ENCODE data around the gene GJA4.

The GJA4 gene

DNA sequence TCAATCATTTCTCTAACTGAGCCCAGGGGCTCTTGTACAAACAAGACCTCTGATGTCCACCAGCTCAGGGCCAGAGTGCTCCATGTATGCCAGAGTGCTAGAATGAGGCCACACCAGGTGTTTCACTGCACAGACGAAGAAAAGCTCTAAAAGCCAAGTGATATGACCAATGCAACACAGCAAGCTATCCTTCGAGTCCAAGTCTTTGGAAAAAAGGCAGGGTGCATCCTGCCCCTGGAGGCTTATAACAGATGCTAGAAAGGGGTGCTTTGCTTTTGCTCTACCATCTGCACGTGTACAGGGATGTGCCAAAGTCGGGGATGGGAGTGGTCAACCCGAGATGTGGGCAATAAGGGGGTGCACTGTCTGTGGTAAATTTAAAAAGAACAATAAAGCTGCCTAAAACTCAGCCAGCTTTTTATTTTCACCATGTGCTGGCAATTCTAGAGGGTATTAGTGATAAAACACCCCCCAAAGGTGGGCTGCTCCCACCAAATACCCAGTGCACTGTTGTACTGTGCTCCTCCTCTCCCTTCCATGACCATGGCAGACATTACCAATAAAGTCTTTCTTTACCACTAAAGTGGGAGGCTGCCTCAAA is 34.6 kb downstream of the GJA4 start:
- TF ChIP-seq, protein P1, sequence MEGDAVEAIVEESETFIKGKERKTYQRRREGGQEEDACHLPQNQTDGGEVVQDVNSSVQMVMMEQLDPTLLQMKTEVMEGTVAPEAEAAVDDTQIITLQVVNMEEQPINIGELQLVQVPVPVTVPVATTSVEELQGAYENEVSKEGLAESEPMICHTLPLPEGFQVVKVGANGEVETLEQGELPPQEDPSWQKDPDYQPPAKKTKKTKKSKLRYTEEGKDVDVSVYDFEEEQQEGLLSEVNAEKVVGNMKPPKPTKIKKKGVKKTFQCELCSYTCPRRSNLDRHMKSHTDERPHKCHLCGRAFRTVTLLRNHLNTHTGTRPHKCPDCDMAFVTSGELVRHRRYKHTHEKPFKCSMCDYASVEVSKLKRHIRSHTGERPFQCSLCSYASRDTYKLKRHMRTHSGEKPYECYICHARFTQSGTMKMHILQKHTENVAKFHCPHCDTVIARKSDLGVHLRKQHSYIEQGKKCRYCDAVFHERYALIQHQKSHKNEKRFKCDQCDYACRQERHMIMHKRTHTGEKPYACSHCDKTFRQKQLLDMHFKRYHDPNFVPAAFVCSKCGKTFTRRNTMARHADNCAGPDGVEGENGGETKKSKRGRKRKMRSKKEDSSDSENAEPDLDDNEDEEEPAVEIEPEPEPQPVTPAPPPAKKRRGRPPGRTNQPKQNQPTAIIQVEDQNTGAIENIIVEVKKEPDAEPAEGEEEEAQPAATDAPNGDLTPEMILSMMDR (IDR thresholded peaks at IDR 0.05), result no peak
- TF ChIP-seq ZFX (IDR thresholded peaks at IDR 0.05; ENCODE audit: borderline replicate concordance), result no peak
- no peak overlapping the region for H3K27ac ChIP-seq

DNA sequence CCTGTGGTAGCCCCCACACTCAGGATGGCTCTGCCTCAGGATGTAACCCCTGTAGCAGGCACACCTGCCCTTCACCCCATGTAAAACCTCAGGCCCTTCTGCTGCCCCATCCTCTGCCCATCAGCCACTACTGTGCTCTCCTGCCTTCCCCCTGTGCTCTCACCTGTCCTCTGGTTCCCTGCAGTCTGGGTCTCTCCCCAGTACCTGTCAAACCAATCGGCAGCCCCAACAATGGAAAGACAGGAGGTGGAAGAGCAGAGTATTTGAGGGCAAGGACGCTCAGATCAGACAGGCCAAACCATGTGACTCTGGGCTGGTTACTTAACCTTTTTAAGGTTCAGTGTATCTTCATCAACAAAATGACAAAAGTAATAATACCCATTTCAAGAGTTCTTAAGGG is 35.8 kb downstream of the GJA4 start:
- no peak overlapping the region for H3K27ac ChIP-seq
- TF ChIP-seq, protein P1 (IDR thresholded peaks at IDR 0.05), result no peak
- TF ChIP-seq ZFX (IDR thresholded peaks at IDR 0.05; ENCODE audit: borderline replicate concordance), result no peak

DNA sequence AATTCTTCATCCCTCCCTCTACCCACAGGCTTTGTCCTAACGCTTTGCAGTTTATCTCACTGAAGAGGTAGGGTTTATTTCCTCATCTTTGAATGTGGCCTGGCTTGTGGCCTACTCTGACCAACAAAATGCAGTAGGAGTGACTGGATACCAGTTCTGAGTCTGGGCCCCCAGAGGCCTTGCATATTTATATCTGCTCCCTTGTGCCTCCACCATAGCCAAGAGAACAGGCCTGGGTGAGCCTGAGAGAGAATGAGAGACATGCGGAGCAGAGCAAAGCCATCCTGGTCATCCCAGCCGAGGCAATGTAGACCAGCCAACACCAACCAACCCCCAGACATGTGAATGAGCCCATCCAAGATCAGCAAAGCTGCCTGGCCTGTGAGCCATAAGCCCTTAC is 36.5 kb downstream of the GJA4 start:
- TF ChIP-seq ZFX (IDR thresholded peaks at IDR 0.05; ENCODE audit: borderline replicate concordance), result no peak
- TF ChIP-seq, protein P1 (IDR thresholded peaks at IDR 0.05), result no peak
- H3K27ac ChIP-seq, result no peak overlapping the region

DNA sequence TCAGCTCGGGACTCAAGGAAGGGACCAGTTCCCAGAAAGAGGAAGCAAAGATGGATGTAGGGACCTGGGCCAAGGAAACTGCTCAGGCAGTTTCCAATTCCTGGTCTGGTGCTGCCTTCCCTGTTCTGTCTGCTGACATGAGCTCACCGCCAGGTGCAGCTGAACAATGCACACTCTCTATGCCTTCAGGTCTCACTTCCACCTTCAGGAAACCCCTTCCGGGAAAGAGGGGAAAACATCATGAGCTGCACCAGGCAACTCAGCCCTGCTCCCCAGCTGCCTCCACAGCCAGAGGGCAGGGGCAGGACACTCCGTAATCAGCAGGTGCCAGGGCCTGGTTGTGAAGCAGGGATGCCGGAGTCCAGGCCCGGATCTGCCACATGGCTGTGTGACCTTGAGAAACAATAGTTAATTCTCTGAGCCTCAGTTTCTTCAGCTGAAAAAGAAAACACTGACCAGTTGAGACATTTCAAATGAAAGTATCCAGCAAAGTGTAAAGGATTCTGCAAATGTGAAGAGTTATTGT is 39.0 kb downstream of the GJA4 start:
- TF ChIP-seq ZFX (IDR thresholded peaks at IDR 0.05; ENCODE audit: borderline replicate concordance), result no peak
- TF ChIP-seq, protein P1 (IDR thresholded peaks at IDR 0.05), result no peak
- no peak overlapping the region for H3K27ac ChIP-seq

DNA sequence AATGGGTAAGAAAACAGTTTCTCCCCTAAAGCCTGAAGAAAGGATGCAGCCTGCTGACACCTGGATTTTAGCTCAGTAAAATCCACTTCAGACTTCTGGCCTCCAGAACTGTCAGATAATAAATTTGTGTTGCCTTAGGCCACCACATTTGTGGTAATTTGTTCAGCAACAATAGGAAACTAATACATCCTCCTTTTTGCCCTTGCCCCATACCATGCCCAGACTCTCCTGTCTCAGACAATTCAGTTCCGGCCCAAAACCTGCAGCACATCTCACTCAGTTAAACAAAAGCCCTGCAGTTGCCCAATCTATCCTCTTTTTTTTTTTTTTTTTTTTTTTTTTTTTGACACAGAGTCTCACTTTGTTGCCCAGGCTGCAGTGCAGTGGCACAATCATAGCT is 40.9 kb downstream of the GJA4 start:
- TF ChIP-seq ZFX (IDR thresholded peaks at IDR 0.05; ENCODE audit: borderline replicate concordance), result no peak
- TF ChIP-seq, protein P1 (IDR thresholded peaks at IDR 0.05), result no peak
- no peak overlapping the region for H3K27ac ChIP-seq

DNA sequence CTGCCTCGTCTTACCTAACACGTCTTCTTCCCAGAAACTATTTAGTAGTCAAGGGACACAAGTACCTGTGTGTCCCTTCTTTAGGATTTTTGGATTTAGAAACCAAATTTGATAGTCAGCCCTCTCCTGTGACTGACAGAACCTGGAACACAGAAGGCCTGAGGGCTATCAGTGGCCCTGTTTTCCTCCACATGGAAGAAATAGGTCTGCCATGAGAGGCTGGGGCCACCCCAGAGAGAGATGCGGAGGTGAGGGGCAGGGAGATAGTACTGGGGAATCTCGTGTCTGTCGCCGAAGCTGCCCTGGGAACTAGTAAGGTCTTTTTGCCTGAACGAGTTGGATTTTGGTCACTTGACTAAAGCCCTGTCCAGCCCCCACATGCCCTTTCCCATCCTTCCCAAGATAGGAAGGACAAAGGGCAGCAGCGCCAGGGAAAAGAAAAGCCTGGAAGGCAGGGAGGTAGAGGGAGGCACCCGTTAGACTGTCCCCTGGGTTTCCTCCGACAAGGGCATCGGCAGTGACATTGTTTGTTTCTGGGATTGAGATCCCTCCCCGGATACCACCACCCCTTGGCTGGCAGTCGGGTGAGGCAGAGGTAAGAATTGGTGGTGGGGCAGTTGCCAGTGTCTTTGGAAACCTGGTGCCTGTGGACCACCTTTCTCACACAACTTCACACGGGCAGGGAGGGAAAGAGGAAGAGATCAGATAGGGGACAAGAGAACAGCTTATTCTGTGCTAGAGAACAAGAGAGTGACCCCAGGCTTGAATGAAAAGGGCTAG is 46.9 kb downstream of the GJA4 start:
- TF ChIP-seq, protein P1 (IDR thresholded peaks at IDR 0.05), result no peak
- no peak for TF ChIP-seq ZFX (IDR thresholded peaks at IDR 0.05; ENCODE audit: borderline replicate concordance)
- no peak overlapping the region for H3K27ac ChIP-seq

DNA sequence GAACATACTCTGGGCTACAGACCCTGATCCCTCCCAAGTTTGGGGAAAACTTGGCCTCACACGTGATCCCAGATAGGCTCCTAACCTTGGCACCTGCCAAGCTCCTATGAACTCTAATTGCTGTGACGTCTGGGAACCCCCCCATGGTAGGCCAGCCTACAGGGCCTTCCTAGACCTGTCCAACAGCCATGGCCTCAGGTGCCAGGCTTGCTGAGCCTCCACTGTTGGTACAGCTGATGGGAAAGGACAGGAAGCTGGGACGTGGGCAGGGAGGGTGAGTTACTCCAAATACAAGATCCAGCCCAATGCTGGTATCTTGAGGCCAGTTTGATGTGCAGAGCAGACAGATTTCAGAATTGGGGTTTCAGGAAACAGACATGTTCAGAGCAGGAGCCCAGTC is 47.6 kb downstream of the GJA4 start:
- TF ChIP-seq, protein P1 (IDR thresholded peaks at IDR 0.05), result no peak
- no peak for TF ChIP-seq ZFX (IDR thresholded peaks at IDR 0.05; ENCODE audit: borderline replicate concordance)
- no peak overlapping the region for H3K27ac ChIP-seq

Data from 22Rv1 (cell line).